Suppressor macrophage treated with lipopolysaccharide for 4 hours (primary cell): Measurements from ENCODE around the gene ZMYND11.
"Not testable (repeated sequence)": the region's sequence is repeated elsewhere in the genome, so short reads cannot be mapped to it uniquely, and the experiment has no call there.

ENCODE experiments used
- DNase-seq: peaks from one replicate; pipeline ENCODE4 v3.0.0-alpha.2; 2020

ZMYND11 gene

DNA sequence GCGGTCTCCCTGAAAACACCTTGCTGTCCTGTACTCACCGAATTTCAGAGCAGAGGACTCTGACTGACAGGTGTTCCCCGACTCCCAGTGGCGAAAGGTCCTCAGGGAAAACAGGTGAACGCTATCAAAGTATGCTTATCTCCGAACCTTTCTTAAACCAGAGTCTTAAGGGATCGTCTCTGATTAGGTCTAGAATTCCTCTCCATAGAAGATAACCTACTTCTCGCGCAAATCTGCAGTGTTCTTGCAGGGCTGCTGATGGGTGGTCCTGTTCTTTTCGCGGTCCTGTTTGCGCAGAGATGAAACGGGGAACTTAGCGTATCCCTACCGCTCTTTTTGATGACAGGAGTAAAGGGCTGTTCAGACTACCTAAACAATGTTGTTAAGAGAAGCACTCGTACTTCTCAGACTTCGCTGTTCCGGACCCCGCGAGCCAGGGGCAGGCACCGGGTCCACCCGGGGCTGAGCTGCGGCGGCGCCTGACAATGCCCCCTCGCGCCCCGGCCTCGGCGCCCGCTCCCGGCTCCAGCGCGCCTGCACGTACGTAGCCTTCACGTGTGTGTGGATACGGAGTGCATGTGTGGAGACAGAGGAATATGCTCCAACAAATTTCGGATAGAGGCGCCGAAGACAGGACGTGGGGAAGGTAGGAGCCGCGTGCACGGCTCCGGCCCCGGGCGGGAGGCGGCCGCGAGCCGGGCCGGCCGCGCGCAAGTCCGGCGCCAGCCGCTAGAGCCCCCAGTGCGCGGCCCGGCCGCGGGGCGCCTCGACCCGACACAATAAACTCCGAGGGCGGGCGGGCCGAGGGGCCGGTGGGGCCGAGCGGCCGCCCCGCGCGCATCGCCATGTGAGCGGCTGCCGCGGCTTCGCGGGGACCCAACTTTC, 766 bp upstream of the ZMYND11 start:
- peak; percentile 55 for DNase-seq

DNA sequence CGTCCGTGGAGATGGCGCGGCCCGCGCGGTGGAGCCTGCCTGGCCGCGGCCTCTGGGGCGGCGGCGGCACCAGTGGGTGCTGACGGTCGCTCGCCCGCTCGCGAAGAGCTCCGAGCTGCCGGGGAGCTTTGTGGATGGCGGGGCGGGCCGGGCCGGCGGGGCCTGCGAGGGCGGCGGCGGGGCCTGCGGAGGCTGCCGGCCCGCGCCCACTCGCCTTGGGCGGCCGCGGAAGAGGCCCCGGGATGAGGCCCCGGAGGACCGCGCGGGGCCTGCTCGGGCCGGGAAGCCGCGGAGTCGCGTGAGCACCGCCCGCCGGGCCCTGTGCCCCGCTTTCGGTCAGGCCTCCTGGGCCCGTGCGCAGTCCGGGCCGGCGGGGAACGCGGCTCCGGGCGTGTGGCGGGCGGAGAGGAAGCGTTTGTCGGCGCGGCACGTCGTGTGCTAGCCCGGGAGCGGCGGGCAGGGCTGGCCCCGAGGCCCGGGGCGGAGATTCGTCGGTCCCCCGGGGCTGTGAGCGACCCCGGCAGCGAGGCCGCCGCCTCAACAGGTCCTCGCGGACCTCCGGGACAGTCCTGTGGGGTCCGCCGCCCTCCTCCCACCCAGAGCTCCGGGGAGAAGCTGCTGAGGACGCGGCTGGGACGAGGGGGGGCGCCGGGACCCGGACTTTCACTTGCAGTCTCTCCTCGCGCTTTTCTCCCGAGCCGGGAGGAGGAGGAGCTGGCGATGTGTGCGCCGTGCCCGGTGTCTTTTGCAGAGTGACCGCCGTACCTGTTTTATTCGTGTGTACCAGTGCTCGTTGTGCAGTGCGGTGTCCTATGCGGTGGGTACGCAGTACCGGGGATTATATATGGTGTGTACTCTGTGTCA, 578 bp downstream of the ZMYND11 start:
- DNase-seq: peak; percentile 67

DNA sequence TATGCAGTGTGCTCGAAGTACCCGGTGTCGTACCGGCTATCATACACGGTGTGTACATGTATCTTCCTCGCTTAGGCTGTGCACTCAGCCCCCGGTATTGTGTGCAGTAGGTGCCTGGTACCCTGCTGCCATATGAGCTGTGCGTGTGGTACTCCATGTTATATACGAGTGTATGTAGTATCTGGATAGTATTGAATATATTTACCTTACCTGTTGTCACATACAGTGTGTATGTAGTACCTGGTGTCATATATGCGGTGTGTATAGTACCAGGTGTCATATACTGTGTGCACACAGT, 1.2 kb downstream of the ZMYND11 start:
- DNase-seq: no peak

DNA sequence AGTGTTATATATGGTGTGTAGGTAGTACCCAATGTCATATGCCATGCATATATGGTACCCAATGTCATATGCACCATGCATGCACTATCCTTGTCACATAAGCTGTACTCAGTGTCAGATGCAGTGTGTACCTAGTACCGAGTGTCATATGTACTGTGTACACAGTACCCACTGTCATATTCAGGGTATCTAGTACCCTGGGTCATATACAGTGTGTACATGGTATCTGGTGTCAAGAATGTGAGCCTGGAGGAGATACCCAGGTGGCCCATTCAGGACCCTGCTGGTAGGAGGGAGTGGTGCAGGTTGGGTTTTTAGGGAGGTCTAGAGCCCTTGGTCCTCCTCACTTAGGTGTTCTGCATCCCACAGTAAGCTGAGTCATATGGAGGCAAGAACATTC, 1.8 kb downstream of the ZMYND11 start:
- peak; percentile 7 for DNase-seq

DNA sequence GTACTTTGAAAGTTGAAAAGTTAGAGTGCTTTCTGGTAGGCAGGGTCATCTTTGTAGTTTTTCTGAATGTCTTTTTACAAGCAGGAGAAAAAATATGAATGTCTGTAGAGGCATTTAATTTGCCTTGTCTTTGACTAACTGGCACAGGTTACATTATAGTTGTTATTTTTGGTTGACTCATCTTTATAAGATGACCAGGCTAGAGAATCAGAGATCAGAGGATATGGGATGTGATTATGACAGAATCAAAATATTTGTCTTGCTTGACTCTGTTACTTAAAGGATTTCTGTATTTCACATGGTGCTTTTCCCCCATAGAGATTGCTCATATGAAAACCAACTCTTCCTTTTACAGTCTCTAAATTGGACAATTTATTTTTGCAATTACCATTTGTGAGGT, 2.4 kb downstream of the ZMYND11 start:
- DNase-seq: no peak

DNA sequence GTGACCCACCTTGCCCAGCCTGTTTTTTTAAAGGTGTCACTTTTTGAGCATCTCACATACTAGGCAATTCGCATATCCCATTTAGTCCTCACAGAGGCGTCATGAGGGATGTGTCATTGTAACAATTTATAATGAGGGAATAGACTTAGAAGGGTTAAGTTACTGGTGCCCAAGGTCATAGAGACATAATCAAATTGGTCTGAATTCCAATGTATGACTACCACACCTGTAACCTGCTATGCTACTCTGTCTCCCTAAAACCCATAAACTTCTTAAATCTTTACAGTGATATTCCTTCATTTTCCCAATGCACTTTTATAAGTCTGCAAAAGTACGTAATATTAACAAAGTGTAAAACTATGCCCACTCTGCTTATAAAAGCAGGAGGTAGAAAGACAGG, 7.1 kb downstream of the ZMYND11 start:
- no peak for DNase-seq

DNA sequence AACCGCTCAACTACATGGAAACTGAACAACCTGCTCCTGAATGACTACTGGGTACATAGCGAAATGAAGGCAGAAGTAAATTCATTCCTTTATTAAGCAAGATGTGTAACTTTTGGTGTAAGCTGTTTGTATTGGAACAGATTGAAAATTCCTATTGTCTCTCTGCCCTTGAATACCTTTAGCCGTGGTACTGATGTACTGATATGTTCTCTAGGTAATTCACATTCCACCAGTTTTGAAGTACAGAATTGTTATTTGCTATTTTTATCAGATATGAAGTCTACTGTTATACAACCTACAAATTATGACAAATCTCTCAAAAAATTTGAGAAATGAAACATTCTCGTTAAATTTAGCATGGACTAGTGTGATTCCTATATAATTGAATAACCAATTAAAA, 17.7 kb downstream of the ZMYND11 start:
- DNase-seq: no peak

DNA sequence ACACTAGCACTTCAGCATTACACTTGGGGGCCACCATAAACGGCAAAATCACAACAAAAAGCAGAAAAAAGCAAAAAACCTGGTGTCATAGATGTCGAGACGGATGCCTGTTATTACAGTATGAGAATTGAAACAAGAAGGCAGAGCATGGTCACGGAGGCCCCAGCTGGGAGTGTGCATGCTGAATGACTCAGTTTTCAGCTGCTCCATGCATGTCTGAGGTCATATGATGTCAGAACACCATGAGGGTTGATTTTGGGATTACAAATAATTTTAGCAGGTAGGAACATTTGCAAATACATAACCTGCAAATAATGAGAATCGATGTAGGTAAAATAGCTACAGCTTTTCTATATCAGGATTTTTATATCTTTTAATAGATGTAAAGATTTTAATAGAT, 19.1 kb downstream of the ZMYND11 start:
- DNase-seq: no peak

DNA sequence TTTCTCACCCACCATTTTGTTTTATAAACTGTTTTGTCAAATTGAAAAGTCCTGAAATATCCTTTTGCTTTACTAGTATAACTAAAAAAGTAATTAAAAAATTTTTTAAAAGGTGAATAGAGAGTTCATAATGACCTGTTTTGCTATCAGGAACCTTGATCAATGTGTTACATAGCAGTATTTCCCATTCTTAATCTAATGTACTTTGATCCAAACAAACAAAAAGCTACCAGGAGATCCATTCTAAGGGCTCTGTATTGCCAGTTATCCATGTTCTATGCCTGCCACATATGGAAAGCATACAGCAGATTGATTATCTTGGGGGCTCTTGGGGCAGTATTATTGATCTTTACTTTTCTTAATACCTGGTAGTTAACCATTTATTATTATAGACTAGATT, 32.1 kb downstream of the ZMYND11 start:
- DNase-seq: no peak

DNA sequence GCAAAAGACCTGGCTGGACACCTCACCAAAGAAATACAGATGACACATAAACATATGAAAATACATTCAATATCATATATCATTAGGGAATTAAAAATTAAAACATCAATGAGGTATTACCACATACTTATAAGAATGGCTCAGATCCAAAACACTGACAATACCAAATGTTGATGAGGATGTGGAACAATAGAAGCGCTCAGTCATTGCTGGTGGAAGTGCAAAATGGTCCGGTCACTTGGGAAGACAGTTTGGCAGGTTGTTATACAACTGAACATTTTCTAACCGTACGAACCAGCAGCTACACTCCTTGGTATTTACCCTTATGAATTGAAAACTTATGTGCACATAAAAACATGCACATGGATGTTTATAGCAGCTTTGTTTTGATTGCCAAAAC, 38.5 kb downstream of the ZMYND11 start:
- DNase-seq: no peak

DNA sequence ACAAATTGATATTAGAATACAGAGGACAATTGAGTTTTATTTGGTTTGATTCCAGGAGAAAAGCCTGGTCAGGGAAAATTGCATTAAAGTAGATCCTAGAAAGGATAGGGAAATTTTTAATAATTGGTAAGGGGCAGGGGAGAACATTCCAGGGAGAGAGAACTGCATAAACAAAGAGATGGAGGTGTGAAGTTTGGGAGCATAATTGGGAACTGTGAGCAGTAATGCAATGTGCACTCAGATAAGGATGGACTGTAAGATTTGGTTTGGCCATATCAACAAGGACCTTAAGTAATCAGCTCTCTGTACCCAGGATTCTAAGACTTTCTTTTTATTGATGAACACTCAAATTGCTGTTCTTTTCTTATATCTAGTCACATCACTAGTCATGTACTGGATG, 41.4 kb downstream of the ZMYND11 start:
- no peak for DNase-seq

DNA sequence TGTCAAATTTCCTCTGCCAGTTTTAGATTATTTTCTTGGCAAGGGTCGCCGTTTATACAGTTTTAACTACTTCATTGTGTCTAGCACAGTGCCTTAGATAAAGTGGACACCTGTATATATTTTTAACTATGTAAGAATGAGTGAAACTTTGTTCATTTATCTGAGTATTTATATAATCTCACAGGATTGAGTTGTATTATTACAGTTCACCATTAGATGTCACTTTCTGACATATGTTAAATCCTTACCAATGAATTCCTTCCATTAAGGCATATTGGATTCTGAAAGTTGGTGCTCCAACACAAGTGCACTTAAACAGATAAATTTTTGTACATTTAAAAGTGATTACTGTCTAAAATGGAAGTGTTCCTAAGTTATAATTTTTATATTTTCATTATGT, 43.0 kb downstream of the ZMYND11 start:
- DNase-seq: peak; percentile 13

DNA sequence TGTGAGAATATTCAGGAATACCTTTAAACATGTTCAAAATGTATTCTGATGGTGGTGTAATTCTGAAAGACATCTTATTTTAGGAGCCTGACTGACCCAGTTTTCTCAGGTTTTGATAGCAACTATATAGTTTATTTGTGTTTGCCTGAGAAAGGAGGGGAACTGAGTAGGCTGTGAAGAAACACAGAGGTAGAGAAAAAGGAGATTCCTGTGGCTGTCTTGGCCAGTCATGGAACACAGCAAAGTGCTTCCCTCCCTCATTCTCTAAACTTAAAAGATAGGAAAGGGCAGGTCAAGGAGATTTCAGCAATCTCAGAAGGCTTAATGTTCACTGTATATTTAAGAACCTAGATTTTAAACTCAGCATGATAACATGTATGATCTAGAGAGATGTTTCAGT, 43.5 kb downstream of the ZMYND11 start:
- DNase-seq: no peak

DNA sequence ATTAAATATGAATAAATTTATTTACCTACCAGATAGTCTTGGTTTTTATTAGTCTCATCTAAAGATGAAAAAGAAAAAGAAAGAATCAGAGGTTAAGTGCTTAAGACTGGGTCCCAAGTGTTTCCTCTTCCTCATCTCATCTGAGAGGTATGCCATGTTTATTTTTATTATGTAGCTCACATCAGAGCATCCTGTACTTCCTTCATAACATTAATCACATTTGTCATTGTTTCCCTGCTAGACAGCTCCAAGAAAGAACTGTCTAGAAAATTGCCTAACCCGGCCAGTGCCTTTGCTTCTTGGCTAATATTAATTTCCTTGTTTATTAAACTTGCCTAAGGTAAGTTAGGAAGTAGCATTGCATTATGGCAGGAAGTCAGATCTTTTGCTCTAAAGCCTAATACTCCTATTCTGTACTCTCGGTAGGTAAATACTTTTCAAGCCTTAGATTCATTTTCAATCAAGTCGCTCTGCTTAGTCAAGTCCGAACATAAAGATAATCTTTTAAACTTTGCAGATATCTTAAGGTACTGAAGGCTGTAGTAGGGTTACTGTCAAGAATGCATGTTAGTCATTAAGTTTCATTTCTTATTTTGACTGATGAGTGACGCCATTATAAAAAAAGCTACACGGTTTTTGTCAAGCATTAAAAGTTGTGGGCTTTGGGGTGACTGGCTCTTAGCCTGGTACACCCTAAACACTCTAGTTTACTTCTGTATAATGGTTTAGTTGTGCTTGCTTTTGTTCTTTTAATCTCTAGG, 47.4 kb downstream of the ZMYND11 start:
- no peak for DNase-seq

DNA sequence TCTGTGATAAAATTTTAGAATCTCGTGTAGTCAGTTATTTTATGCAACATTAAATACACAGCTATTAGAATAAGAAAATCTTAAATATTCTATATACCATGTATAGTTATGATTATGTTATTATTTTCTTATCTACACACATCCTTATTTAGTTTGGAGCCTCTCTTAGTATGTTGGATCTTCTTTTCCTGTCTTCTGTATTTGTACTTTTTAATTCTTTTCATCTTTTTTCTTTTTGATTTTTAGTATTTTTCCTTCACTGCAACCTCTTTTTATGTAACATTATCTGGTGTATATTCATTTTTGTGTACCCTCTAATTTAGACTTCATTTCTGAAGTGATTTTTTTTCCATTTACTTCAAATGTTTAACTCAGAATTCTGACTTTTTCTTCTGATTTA, 48.9 kb downstream of the ZMYND11 start:
- no peak for DNase-seq

DNA sequence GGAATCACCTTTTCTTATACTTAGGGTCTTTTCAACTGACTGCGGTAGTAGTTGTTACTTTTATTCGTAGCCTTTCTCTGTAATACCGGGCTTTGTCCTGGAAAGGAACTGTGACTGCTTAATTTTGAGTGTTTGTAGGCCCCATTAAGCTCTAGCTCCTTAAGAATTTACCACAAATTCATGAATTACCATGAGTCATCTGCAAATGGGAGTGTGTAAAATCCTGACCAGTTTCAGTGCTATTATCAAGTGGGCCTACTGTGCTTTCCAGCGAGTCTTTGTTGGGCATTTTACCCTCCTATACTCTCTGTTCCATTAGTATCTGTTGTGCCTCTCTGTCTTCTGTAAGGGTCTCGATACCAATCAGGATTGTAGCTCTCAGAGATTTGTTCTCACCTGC, 49.7 kb downstream of the ZMYND11 start:
- DNase-seq: no peak

DNA sequence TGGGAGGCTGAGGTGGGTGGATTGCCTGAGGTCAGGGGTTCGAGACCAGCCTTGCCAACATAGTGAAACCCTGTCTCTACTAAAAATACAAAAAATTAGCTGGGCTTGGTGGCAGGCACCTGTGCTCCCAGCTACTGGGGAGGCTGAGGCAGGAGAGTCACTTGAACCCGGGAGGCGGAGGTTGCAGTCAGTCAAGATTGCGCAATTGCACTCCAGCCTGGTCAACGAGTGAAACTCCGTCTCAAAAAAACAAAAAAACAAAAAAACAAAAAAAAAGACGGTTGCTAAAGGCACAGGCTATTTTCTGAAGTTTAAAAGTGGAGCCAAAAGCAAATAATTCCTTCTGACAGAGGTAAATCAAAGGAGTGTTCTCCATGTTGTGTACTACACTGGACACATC, 50.3 kb downstream of the ZMYND11 start:
- DNase-seq: not testable (repeated sequence)

DNA sequence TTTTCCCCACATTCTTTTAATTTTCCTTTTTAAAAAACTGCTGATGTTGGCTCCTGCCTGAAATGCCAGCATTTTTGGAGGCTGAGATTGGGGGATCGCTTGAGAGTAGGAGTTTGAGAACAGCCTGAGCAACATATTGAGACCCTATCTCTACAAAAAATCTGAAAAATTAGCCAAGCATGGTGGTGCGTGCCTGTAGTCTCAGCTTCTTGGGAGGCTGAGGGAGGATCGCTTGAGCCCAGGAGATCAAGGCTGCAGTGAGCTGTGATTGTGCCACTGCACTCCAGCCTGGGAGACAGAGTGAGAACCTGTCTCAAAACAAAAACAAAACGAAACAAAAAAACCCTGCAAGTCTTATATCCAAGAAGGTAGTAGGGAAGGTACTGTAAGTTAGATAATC, 51.7 kb downstream of the ZMYND11 start:
- DNase-seq: no peak

DNA sequence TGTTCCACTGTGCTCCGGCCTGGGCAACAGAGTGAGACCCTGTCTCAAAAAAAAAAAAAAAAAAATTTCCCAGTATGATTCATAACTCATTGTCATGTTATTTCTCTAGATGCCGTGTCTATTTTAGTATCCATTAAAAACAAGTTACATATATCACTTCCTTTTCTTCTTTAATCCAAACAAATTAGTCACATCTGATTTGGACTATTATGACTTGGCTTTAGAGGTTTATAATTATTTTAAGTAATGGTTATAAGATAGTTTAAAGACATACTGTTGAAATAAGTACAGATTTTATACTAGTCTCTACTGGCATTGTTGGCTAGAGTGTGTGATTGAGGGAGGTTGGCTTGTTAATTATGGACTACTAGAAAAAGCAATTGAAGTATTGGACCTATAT, 53.3 kb downstream of the ZMYND11 start:
- DNase-seq: no peak

DNA sequence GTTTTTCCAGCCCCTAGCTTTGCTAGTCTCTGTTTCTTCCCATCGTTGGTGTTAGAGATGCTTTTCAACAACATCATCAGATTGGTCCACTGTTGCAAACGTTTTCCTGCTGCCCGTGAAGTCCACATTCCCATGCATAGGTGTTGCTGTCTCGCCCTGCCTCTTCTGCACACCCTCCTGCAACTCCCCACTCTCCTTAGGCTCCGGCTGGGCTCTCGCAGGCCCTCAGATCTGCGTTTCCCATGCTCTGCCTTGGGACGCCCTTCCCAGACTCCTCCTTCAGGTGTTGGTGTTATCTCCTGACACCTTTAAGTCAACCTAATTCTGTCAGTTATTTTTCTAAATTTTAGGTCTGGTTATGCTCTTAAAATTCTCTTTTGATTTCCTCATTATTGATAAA, 55.0 kb downstream of the ZMYND11 start:
- DNase-seq: no peak

DNA sequence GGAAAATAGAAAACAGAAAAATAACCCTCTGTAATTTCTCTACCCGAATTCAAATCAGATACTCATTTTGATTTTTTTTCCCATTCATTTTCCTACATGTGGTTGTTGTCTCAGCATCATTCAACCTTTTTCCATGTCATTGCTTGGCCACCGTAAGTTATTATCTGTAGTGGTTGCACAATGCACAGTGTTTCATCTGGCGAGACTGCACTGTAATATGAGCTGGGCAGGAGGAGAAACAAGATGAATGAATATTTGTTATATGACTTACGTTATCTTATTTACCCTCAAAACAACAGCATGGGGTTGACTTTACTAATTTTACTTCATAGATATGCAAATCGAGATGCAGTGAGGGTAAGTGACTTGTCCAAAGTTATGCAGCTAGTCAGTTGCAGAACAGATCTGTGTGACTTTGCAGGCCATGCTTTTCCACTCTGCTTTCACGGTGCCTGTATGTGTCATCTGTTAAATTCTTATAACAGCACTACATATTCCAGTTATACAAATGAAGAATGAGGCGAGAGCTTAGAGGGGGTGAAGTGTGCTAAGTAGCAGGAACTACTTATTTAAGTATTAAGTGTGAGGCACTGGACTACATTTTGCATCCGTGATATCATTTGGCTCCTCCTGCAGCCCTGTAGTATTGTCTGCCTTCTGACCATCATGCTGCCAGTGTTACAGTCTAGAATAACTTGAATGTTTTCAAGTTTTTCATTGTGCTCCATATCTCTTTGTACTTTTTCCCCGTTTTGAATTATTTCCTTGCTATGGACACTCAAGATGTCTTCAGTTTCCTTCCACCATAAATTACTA, 56.7 kb downstream of the ZMYND11 start:
- no peak for DNase-seq

DNA sequence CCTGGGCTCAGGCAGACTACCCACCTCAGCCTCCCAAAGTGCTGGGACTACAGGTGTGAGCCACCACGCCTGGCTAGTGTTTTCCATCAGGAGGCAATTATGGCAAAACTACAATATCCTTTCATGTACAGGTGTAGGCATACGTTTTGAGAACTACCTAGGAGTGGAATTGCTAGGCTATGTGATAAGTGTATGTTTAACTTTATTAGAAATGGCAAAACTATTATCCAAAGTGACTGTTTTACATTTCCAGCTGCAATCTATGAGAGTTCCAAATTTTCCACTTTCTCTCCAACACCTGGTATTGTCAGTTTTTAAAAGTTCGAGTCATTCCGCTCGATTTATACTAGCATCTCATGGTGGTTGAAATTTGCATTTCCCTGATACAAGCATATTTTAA, 59.0 kb downstream of the ZMYND11 start:
- no peak for DNase-seq

DNA sequence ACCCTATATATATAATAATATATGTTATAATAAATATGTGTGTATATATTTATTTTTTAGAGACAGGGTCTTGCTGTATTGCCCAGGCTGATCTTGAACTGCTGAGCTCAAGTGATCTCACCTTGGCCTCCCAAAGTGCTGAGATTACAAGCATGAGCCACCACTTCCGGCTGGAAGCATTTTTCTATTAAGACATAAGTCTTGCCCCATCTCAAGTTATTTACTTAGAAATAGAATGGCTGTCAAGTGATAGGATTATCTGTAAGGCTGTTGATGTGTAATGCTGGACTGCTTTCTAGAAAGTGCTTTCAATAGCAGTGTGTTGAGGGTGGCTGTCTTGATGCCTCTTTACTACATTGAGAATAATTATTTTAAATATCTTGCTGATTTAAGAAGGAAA, 65.2 kb downstream of the ZMYND11 start:
- DNase-seq: no peak
